SKM-1 treated with dmso at 0.1 percent for 144 hours (cell line): Measurements from ENCODE around the gene PTPN14.
"Not testable (repeated sequence)": the region's sequence is repeated elsewhere in the genome, so short reads cannot be mapped to it uniquely, and the experiment has no call there.

Source experiments
- DNase-seq: peaks from one replicate; lab custom pipeline; 2025; ENCODE audit not compliant: unreplicated experiment; lab: John Stamatoyannopoulos, UW

Gene PTPN14

DNA sequence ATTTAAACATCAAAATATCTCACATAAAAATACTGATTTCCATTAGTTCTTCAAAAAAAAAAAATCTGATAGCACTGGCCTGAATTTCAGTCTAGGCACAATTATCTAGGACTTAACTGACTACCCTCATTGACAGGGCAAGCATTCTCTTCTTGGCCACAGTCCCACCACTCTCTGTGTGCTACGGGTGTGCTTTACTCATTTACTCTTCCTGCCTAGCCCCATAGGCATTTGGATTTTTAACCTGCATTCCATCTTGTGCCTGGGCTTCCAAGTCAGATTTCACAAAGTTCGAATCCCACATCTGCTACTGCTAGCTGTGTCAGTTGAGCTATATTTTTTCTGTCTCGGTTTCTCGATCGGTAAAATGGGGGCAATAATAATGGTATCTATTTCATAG is 38.0 kb downstream of the PTPN14 start:
- DNase-seq: no peak

DNA sequence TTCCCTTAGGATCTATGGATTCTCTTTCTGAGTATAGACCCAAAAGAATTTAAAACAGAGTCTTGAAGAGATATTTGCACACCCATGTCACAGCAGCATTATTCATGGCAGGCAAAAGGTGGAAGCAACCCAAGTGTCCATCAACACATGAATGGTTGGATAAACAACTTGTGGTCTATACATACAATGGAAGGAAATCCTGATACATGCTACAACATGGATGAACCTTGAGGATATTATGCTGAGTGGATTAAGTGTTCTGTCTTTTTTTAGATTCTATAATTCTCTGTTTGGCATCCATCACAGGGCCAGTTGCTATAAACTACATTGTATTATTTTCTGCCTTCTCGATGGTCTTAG is 39.8 kb downstream of the PTPN14 start:
- DNase-seq: no peak

DNA sequence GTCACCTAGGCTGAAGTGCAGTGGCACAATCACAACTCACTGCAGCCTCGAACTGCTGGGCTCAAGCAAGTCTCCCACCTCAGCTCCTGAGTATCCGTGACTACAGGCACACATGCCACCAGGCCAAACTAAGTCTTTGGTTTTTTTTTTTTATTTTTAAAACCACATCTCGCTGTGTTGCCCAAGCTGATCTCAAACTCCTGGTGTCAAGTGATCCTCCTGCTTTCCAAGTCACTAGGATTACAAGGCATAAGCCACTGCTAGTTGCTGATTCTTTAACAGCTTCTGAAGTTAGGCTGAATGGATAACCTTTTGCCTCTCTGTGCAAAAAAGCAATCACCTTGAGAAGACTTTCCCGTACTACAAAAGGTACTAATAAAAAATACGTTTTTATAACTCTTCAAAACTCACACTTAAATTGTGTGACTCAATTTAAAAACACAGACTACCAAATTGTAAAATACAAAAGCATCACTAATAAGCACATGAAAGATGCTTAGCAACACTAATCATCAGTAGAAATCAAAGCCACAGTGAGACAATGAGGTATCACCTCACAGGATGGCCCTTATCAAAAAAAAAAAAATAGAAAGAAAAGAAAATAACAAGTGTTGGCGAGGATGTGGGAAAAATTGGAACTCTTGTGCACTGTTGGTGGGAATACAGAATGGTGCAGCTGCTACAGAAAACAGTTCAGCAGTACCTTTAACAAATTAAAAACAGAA is 40.3 kb downstream of the PTPN14 start:
- no peak for DNase-seq

GRCh38 chr1:214510477-214510876 is 40.9 kb downstream of the PTPN14 start:
- no peak for DNase-seq

- DNase-seq: not testable (repeated sequence)
These were observed 41.8 kb downstream of the PTPN14 start for GRCh38 chr1:214509622-214510021.

DNA sequence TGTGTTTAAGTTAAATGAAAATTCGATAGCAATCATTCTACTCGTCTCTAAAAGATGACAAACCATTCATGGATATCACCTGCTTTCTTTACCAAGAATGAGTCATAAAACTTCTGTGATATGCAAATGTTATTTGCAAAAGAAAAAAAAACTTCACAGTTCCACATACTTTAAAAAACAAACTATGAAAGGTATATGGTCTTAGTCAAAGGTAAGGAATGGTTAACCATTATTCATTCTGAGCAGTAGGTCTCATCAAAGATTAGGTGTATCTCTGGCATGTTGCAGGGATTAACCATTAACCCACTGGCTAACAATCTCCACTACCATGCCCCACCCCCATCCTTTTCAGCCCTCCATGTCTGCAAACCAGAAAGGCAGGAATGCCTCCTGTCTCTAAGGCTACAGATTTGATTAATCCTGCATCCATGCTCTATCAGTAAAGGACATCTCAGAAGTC is 44.4 kb downstream of the PTPN14 start:
- no peak for DNase-seq

- no peak for DNase-seq
These were observed 46.3 kb downstream of the PTPN14 start for GRCh38 chr1:214505134-214505533.

- no peak for DNase-seq
These were observed 47.1 kb downstream of the PTPN14 start for GRCh38 chr1:214504330-214504729.

DNA sequence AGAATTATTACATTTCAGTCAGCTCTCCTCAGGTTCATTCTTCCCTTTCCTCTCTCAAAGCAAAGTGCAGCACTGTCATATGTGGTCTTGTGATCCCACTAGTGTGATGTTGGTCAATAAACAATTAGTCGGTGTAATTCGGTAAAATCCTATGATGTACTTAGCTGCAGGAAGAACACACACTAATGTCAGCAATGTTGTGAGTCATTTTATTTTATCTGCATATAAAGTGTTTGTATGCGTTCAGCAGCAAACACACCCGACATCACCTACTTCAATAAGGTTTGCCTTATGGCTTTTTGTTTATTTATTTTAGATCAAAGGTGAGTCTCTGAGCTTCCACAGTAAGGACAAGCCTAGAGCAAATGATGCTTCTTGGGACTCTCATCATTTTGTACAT is 47.8 kb downstream of the PTPN14 start:
- DNase-seq: no peak

DNA sequence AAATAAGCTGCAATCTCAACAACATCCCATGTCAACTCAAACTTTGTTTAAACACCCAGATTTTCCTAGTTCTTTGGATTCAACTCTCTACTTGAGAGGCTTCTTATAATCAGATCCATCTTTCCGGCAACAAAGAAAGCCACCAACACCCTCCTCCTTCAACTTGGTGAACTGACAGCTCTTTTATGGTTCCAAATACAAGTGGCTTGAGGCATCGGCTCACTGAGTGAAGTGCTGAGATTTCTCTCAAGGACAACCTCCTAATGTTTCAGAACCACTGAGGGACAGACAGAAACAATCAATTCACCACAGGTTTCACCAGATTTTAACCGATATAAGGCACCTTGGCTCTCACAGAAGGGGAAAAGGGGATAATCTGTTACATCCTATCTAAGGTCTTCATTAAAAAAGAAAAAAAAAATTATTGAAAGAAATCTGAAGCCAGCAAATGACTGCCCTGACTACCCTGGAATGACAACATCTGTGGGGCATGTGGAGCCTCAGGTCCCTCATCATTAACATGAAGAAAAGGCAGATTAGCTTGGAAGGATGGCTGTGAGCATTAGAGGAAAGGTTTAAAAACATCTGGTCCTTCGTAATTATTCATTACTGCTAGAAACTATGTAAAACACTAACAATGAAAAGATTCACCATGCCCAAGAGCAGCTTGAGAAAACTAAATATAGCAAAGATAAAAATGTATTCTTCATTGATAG is 50.9 kb downstream of the PTPN14 start:
- no peak for DNase-seq

GRCh38 chr1:214499732-214500131 is 51.7 kb downstream of the PTPN14 start:
- DNase-seq: no peak

GRCh38 chr1:214498021-214498420 is 53.4 kb downstream of the PTPN14 start:
- no peak for DNase-seq

GRCh38 chr1:214496126-214496525 is 55.3 kb downstream of the PTPN14 start:
- DNase-seq: no peak

- no peak for DNase-seq
These were observed 56.7 kb downstream of the PTPN14 start for GRCh38 chr1:214494706-214495105.

DNA sequence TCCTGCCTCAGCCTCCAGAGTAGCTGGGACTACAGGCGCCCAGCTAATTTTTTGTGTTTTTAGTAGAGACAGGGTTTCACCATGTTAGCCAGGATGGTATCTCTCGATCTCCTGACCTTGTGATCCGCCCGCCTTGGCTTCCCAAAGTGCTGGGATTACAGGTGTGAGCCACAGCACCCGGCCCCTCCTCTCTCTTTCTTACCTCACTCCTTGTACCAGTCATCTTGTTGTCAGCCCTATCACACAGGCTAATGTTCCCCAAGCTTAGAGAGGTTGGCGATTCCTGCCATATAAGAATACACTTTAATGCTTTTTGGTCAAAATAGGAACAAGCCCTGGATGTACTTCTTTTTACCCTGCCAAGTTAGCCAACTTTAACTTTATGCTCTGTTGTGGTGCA is 57.2 kb downstream of the PTPN14 start:
- not testable (repeated sequence) for DNase-seq

DNA sequence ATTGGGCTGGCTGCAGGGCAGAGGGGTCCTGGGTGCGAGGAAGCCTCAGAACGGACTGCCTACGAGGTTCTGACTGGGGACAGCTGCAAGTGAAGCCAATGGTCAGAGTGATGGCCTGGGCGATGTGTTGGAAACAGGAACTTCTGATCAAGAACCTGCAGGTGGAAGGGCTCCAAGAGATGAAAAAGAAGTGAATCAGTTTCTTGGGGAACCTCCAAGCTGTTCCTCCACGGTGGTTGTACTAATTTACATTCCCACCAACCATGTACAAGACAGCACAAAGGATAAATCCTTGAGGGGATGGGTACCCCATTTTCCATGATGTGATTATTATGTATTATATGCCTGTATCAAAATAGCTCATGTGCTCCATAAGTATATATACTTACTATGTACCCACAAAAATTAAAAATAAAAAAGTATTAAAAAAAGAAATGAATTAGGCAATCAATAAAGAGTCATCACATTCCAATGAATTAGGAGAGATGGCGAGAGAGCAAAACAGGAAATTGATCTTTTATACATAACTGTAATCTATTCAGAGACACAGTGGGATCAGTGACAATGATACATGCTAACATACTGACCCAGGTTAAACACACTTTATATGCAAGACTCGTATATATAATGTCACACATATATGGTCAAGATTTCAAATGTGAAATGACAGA is 58.1 kb downstream of the PTPN14 start:
- DNase-seq: no peak

DNA sequence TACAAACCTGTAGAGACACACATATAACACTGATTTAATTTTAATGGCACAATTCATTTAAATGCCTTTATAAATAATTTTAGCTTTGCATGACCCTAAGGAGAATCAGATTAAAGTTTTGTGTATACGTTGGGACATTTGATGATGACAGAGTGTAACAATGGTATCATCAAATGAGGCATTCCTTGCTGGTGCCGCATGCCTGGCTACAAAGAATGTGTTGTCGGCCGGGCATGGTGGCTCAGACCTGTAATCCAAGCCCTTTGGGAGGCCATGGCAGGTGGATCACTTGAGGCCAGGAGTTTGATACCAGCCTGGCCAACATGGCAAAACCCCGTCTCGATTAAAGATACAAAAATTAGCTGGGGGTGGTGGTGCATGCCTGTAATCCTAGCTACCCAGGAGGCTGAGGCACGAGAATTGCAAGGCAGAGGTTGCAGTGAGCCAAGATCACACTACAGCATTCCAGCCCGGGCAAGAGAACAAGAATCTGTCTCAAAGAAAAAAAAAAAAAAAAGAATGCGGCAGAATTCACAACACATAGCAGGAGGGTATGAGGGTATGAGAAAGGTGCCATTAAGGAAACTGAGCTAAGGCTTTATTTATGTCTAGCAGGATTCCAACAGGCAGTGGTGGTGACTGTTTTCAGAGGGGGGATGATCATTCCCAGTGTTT is 58.9 kb downstream of the PTPN14 start:
- no peak for DNase-seq

GRCh38 chr1:214491468-214492146 is 59.8 kb downstream of the PTPN14 start:
- DNase-seq: no peak

- DNase-seq: no peak
These were observed 66.3 kb downstream of the PTPN14 start for GRCh38 chr1:214485151-214485550.

DNA sequence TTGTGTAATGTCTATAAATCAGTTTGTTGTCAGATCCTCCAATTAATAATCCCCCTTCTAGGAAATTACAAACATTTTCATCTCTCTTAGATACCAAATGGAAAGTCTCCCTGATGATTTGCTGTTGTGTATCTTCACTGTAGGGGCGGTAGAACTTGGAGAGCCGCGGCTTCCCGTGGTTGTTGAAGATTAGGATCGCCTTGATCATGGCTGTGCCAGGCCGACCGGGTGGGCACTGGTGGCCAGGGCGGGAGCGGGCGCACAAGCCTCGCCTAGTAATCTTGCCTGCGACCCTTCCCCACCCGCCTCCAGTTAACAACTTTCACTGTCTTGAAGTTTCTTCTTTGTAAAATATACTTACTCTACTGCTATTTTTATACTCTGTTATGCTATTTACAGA is 68.2 kb downstream of the PTPN14 start:
- DNase-seq: not testable (repeated sequence)
